HuH-7 (cell line): Measurements from ENCODE around the gene UNC5C.

Source experiments
- DNase-seq: peaks from one replicate; pipeline ENCODE4 v3.0.0; 2011; ENCODE audit warnings: low spot score

UNC5C gene

DNA sequence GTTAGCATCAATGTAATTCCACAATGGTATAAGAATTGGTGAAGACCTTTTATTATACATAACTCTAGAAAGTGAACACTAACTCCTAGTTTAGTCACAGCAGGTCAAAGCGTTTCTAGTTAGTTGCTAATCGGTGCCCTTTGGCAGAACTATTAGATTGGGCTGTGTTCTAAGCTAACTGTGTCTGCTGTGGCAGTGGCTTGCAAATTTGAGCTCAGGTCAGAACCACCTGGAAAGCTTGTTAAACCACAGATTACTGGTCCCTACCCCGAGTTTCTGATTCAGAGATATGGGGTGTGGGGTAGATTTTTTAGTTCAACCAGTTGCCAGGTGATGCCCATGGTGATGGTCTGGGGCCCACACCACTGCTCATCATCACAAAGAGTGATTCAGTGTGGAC lies 332.1 kb downstream of the UNC5C start:
- no peak for DNase-seq

DNA sequence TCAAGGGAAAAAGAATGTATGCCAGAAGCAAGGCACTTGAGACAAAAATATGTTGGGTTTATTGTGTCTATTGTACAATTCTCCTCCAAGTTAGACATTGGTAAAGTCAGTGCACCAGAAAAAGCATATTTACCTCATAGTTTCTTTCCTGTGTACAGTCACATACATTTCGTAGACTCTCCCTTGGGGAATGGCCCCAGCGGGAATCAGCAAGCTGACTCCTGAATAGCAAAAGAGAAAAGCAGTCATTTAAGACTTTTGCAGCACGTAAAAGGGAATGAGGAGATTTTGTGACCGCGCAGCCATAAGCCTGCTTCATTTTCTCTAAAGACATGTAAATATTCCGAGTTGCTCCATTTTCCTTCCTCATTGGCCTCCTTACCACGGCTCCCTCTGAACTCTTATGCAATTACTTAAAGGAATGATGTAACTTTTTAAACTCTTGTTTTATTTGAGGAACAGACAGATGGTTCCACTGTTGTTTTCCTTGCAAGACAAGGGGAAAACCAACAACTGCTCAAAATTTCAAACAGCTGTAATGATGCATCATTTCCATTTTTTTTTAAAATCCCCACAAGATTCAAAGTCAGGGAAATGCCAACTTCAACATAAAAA lies 332.7 kb downstream of the UNC5C start:
- no peak for DNase-seq

DNA sequence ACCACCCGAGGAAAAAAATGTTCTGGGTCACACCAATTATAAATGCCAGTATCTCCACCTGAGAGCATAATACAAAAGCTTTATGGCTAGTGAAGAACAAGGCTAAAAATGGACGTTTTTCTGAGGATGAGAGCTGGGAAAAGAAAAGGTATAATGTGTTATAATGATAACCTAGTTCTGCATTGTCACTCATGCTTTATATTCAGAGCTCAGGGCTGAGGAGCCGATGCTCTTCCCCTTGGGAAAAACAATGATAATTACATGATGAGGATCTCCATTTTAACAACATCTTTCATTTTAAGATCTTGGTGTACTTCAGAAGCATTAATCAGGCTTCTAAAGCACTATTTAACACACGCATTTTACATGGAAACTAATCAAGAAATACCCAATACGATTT lies 333.7 kb downstream of the UNC5C start:
- no peak for DNase-seq

DNA sequence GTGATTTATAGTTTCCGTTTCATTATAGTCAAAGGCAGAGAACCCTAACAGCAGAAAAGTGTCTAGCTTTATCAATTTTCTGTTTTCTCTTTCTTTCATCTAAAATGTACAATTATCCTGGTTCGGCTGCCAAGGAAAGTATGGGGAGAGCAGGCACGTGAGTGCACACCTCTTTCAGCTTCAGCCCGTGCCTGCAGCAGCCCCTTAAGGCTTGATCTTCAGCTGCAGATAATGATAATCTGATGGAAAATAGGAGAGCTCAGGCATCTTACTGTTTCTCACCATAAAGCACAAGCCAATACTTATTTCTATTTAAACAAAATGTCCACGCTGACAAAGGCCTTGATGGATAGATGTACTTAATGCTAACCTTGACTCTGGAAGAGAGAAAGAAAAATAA lies 334.4 kb downstream of the UNC5C start:
- no peak for DNase-seq

DNA sequence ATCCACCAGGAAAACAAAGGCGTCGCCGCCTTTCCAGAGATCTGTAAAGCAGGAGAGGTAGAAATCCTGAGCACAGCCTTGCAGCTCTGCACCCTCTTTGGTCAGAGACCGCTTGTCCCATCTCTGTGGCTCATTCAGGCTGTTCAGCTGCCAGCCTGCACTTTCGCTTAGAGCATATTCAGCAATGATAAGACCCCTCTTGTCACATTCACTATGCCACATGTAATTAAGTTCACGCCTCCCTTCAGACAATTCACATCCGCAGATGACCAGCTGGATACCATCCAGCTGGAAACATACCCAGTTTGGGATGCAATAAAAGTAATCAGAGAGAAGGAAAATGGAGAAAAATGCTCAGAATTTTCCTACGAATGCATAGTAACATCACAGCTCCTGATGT lies 335.4 kb downstream of the UNC5C start:
- DNase-seq, result no peak

DNA sequence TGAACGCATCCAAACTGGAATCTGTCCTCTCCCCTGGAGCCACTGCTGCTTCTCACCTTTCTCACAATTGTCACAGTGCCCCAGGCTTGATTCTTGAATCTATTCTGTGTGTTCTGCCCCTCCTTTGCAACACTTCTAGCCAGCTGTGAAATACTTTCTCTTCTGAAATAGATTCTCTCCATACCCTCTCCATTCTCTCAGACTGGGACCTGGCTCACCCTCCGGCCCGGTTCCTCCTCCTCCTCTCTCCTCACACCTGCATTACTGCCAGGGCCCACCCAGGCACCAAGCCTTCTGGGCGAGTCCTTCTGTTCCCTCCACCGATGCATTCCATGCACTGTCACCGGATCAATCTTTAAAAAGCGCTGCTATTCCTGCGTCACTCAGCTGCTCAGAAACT lies 336.1 kb downstream of the UNC5C start:
- no peak for DNase-seq

DNA sequence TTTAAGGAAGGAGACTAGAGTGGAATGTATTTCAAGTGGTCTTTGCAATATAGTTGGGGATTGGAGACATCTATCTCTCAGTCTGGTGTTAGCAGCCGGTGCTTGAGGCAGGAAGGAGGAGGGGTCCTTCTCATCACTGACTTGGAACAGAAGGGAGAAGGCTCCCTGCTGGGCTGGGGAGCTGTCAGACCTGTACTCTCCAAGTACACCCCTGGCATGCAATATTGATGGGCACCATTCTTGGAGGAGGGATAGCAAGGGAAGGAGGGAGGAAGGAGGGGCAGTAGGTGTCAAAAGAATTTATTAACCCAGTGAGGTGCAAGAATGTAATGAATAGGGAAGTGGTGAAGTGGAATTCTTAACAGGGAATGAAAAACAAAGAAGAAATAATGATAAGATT lies 338.8 kb downstream of the UNC5C start:
- no peak for DNase-seq

DNA sequence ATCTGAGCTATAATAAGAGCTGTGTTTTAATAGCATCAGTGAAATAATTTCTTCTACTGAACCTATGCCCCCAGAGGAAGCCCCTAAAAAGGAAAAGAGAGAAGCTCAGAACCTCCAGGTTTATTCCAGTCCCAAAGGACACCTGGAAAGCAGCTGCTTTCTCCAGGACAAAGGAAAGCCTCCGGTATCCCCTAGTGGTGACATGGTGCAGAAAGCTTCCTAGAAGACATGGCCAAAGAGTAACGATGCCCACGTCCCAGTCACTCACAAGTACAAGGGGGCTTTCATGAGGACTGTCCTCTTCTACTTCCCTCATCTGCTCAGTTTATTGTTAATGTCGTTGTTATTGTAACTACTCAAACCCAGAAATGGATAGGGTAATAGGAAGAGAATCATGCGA lies 343.9 kb downstream of the UNC5C start:
- peak; percentile 32 for DNase-seq

DNA sequence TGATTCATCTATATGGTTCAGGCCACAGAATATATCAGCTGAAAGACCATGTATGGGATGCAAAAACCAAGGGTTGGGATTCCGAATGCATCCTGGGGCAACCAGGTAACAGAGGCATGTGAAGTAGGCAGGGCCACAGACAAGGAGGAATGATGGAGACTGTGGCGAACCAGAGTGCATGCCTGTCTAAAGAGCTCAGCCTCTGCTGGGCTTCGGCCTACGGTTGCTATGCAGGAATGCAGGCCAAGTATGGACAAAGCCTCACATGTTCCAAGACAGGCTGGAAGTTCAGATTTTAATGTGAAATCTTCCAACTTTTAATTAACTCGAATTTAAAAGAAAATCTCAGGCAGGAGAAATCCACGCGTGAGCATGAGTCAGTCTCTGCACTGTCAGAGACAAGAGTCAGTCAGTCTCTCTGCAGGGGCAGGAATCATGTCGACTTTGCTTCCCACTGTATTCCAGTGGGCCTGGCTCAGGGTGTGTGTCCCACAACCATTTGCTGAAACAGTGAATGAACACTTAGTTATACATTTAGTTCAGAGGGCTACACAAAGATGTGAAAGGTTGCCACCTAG lies 344.4 kb downstream of the UNC5C start:
- no peak for DNase-seq

DNA sequence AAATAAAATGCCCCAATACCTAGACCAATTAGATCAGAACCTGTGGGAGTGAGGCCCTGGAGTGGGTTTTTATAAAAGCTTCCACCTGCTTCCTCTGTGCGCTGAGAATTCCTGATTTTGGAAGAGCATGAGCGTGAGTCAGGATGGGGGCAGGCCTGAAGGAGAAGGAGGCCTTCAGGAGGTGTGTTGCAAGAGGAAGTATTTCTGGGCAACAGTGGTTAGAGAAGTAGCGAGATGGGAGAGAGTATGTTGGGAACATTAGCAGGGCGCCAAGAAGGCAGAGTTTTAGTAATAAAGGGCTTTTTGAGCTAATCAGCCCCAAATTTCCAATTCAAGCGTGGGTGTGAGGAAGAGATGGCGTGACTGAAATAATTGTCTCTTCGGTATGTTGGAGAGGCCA lies 349.8 kb downstream of the UNC5C start:
- no peak for DNase-seq

DNA sequence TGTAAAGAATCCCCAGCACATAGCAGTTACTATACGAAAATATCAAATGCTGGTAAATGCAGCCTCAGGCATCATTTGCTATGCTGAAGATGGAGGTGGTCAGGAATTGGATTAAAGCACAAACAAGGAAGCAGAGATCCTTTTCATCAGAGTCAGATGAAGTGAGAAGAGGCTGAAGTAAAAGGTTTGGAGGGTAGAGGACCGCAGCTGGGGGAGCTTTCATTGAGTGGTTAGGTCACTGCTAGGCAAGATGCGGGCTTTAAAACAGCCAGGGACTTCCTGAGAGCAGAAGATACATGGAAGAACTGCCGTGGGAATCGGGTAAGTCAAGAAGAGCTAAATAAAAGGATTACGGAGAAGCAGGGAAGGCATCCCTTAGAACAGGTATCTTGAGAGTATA lies 351.4 kb downstream of the UNC5C start:
- DNase-seq, result no peak

DNA sequence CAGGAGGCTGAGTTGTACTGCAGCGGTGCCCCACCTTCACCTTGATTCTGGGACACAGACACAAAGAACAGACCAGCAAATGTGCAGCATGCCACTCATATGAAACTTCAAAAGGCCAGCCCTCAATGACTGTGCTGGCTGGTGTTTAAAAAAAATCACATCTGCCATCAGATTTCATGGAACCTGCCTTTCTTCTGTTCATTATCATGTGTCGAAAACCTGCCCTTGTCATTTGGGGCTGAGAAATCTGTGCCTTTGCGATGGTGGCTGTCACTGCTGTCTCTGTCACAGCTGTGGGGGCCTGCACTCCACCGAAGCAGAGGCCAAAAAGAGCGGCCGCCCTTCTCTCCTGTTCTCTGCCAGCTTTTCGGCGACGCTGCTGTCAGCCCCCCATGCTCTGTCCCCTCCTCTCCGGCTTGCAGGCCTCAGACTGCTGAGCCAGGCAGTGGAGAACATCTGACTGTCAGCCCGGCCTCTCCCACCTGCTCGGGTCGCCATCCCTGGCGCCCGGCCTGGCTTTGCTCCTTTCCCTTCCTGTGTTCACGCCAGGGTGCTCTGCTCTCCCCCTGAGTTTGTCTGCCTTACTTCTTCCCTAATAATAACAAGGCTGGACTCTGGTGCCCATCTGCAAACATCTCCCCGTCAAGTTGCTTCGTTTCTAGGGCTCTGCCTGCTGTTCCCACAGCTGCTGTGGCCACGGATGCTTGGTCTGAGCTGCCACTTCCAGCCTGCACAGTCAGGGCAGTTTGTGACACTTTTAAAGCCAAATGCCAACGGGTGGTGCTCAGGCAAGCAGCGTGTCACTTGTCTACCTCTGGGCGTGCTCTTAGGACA lies 355.2 kb downstream of the UNC5C start:
- DNase-seq, result no peak

DNA sequence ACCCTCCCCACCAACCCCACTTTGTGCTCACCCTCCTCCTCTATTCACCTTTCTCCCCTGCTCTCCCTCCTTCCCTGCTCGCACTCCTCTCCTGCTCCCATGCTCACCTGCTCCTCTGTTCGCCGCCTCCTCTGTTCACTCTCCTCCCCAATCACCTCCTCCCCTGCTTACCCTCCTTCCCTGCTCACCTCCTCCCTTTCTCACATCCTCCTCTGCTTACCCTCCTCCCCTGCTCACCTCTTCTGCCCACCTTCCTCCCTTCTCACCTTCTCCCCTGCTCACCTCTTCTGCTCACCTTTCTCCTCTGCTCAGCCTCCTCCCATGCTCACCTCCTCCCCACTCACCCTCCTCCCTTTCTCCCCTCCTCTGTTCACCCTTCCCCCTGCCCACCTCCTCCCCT lies 357.2 kb downstream of the UNC5C start:
- no peak for DNase-seq

DNA sequence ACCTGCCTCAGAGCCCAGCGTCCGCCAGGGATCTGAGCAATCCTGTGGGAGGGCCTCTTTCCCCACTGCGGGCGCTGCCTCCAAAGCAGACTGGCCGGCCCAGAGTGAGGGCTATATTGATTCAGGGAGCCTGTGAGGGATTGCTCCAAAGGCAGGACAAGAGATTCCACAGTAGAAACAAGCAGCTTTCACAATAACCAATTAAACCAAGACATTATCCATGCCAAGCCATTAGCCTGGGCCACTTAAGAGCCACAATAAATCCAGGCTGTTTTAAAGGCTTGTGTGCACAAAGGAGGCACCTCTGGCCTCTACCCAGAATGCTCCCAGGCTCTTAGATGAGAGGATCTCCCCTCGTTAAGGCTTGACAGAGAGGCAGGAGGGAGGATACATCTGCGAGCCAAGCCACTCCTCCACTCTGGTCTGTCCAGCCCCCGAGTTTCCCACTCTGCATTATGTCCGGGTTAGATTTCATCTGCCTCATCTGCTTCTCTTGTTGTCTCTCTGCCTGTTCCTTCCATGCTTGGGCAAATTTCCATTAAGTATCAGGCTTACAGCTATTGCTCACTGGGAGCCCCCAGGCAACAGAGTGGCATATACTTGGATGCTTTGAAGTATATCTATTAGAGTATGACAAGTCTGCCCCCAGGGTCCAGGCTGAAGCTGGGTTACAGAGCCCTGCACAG lies 357.9 kb downstream of the UNC5C start:
- DNase-seq, result no peak

DNA sequence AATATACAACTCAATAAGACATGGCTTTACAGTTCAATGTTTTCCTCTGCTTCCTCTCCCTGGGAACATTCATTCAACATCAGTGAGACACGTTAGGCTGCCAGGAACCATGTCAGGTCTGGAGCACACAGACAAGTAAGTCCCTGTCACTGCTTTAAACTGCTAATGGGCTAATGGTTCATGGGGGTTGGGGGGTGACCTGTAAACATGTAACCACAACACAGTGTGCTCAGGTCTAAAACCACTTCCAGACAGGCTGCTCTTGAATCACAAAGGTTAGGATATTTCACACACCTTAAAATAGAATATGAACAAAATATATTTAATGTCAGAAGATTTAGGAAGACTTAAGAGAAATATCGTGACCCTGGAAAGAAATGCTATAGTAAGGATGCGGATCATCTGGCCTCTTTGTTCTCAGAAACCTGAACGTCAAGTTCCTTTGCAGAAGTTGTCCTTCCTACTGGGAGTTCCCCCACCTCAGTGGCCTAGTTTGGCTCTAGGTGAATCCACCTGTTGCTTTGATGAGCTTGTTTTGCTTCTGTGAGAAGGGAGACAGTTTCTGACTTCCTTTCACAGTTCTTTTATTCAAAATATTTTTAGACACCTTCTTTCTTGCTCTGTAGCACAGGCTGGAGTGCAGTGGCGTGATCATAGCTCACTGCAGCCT lies 359.9 kb downstream of the UNC5C start:
- no peak for DNase-seq

DNA sequence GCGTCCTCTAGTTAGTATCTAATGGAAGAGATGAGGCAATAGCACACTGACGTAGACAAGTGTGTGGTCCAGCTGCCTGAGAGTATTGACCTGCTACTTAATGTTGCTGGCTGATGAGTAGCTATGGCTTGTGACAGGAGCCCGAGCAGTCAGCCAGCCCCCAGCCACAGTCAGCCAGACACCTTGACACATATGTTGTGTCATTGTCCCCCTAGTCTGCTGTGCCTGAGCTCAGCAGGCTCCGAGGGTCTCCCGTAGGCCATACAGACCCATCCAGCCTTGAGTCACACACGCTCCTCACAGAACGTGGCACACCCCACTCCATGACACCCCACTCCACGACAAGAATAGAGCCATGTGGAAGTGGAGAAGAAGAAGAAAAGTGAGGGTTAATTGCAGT lies 362.1 kb downstream of the UNC5C start:
- DNase-seq, result no peak

DNA sequence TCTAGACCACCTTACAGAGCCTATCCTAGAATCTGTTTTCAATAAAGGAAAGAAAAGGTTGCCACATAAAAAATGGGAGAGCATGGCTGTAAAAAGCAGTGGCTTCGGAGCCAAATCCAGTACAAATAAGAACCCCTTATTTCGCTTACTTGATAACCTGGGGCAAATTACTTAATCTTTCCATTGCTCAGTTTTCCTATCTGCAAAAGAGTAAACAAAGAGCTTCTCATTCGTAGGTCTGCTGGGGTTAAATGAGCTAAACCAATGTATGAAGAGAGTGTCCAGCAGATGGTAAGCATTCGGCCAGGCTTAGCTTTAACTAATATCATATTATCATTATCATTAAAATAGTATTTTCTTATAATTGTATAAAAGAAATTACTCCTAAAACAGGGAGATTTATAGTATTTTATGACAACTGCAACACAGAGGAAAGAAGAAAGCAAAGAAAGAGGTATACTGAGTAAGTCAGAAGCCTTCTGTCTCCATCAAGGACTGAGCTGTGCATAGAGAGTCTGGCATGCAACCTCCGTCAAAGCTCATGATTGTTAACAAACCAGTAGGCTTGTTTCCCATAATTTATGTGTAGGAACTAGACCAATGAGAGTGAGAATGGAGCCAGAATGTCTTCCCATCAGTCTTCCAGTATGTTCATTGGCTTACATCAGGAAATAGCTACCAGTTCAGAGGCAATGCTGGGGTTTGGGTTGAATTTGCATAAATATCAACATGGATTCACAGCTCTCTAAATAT lies 364.9 kb downstream of the UNC5C start:
- no peak for DNase-seq

DNA sequence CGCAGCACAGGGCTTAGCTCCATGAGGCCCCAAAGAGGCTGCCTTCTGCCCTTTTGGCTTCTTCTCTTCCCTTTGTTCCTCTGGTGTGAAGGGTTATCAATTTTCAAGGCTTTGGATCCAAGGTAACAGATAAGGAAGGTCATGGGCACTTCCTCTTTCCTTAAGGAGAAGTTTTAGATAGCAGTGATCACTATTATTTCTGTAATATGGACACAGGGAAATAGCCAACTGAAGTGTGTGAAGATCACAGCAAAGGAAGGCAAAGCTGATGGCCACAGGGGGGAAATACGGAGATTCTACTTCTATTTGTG lies 366.8 kb downstream of the UNC5C start:
- DNase-seq, result no peak

DNA sequence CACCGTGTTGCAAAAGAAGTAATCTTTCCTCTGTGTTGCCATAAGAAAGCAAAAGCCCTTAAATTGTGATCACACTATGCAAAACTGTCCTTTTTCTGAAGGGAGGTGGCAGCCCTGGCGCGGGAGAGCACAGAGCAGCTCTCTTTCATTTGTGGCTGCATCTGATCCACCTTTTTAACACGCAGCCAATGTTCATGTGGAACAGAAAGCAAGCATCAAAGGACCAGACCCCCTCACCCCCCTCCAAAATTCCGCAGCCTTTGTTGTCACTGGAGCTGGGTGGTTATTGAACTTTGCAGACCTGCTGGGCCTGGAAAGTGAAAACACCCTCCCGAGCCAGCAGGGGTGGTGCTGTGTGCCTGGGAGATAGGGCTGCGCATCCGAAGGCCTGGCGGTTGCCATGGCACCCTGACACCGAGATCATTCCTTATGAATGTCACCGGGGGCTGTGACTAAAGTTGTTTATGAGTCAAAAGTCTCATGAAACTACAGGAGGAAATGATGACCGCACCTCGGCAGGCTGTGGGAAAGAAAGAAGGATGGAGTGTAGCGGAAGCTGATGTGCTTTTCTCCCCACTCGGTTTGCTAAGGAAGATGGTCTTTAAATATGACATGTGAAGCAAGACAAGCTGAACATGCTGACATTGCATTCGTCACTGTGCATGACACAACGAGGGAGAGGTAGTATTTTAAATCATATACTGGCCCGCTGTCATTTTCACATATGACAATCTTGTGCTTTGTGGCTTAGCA lies 367.4 kb downstream of the UNC5C start:
- DNase-seq, result no peak

DNA sequence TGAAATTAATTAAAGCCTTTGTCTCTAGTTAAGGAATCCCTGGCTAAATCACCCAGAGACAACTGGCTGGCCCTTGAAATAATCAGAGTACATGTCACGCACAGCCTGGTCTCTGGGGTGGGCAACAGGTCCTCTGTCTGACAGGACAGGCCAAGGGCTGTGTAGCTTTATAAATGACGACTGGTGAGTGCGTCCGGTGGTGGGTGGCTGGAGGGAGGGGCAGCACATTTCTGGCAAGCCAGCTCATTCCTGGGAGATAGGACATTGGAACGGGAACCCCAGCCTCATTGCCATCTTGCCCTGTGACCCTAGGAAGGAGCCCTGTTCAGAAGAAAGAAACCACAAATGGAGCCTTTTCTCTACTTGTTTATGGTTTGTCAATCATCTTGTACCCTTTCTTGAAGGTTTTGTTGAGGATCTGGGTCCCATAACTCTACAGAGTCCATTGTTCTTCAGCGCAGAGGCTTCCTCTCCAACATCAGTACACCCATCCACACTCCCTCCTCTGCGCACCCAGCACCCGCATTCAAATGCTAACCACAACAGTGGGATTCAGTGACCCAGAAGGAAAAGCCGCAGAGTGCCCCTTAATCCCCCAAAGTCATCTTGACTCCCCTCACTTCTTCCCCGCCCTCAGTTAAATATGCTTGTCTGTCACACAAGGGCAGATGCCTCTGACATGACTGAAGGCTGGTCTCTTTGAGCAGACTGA lies 368.1 kb downstream of the UNC5C start:
- DNase-seq, result no peak

DNA sequence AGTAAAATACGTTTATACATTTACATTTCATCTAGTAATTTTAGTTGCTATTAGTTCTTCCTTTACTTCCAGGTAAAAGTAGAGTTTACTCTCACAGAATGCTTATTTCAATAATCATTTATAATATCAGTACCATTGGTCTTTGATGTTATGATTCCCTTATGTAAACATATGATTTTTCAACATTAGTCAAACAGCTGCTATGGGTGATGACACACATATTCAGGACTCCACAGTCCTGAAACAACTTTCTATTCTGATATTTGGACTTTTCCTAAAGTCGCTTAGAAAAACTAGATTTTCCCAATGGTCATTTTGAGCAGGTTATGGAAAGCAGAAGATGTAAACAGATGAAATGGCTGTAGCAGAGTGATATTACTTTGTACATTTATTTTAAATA lies 369.8 kb downstream of the UNC5C start:
- DNase-seq, result no peak
